Stimulated activated CD8-positive, alpha-beta memory T cell treated with anti-CD3 and anti-CD28 coated beads, Interleukin-12 subunit alpha, Interleukin-12 subunit beta, amount 100 ng/mL, for 24 hours (primary cell): Measurements from ENCODE around the gene BCAR1.

Experiments
- DNase-seq: peaks from one replicate; pipeline ENCODE4 v3.0.0-alpha.2; 2020; ENCODE audit errors: extremely low read depth

BCAR1 gene

DNA sequence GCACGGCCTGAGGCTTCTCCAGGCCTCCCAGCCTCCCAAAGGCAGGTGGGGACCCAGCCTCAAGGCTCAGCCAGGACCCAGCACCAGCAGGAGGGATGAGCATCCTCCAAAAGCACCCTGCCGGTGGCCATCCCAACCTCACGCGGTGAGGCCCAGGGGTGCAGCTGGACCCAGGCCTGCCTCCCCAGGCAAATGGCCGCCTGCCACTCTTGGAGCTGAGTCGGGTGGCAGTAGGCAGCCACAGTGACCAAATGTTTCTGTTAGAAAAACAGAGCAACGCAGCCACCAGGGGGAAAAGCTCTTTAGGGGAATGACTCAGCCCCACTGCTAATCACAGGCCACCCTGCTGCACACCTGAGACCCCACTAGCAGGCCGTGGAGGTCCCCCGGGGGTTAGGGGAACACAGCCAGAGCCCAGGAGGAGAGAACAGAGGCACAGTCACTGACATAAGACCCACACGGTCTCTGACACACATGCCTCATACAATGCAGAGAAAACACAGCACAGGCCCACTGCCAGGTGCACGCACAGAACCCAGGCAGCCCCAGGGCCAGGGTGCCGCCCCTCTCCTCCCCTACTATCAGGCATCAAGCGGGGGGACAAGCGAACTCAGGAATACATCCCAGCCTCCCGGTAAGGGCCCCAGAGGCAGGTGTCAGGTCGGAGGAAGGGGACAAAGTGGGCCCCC, 12.4 kb downstream of the BCAR1 start:
- DNase-seq, result no peak

DNA sequence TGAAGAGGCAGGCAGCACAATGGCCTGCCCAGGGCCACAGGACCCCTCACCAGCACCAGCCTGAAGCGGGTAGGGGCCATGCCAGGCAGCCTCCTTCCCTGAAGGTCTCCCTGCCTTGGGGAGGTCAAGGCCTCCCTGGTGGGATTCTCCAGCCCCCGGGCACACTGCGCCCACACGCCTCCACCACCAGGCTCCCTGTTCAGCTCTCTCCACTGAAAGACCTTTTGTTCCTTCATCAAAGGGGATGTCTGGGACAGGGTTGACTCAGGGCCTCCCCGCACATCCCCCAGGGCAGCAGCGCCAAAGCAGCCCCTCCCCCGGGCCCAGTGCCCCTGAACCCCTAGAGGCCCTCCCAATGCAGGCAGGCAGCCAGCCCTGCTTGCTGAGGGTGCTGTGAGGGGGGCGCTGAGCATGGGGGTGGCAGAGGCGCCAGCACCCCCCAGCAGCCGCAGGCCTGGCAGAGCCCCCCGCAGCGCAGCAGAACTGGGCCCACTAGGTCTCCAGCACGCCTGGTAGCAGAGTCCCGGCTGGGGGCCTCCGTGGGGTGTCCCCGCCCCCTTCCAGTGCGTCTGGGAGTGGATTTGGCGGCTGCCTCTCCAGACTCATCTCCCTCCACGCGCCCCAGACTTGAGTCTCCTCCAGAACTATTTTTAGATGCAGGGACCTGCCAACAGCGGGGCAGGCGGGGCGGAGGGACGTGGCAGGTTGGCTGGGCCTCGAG, 13.1 kb downstream of the BCAR1 start:
- DNase-seq, result no peak

DNA sequence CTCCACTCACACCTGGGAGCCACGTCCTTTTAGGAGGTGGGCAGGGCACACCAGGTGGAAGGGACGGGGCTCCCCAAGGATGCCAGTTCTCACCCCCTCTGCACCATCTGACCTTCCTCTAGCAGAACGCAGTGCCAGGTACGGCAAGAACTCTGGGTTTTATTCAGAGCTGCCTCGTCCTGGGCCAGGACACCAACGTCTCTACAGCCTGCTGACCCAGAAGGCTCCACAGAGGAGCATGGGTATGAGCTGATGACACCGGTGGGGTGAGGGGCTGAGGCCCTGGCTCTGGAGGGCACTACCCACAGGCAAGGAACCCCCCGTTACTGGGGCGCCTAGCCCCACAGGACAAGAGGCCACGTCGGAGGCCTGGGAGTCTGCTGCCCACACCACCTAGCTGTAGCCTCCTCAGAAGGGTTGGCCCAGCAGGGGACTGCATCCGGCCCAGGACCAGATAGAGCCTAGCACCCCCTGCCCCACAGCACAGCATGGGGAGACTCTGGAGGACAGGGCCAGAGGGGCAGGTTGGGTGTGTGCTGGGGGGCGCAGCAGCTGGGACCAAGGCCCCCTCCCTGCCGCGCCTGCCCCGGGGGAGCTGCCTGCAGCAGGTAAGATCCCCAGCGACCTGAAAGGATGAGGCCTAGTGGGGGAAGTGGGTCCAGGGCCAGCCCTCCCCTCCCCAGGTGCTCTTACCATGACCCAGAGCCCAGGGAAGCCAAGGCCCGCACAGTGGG, 13.9 kb downstream of the BCAR1 start:
- DNase-seq, result no peak

DNA sequence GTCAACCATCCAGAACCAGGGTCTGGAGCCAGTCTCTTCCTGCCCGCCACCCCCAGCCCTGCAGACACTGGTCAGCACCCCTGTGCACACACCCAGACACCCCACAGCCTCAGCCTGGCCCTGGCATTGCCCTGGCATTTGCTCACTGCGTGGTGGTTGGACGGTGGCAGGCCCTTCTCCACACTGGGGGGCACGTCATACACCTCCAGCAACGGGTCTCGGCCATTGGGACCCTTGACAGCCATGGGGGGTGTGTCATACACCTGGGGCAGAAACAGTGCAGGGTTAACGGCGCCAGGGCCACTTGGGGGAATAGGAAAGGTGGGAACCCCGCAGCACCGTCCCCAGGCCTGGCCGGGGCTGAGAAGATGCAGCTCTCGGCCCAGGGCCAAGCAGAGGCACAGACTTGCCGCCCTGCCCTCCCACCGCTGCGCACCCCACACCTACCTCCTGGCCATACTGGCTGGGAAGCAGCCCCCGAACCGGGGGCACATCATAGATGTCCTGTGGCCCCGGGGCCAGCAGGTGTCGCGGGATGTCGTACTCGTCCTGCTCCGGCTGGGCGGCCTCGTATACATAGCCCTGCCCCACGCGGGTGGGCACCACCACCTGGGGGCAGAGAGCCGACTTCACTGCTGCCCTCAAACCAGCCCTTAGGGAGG, 14.6 kb downstream of the BCAR1 start:
- no peak for DNase-seq

DNA sequence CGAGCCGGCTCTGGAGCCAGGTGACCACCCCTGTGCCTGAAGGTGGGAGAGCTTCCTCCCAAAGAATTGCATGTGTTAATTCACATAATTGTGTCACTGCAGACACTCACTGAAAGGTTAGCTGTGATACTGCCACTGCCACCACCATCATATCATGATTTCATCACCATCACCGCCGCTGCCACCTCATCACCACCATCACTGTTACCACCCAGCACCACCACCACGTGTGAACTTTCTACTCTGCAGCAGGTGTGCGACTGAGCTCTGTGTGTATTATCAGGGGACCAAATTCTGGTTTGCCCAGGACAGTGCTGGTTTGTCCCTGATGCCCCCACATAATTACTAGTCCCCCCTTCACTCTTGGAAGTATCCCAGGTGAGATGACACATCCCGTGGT, 15.2 kb downstream of the BCAR1 start:
- no peak for DNase-seq

DNA sequence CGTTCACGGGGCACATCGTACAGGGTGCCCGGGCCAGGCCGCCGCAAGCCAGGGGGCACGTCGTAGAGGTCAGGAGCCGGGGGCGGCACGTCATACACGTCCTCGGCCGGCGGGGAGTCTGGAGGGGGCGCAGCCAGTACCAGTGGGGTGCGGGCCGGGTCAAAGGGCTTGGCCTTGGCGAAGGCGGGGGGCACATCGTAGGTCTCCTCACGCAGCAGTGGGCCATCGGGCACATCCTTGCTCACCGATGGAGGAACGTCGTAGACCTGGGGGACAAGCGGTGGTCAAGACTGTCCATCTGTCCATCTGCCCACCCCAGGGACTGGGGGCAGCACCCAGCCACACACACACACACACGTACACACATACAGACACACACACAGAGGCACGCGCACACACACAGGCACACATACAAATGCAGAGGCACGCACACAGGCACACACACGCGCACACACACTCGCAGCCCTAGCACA, 15.7 kb downstream of the BCAR1 start:
- DNase-seq, result no peak

DNA sequence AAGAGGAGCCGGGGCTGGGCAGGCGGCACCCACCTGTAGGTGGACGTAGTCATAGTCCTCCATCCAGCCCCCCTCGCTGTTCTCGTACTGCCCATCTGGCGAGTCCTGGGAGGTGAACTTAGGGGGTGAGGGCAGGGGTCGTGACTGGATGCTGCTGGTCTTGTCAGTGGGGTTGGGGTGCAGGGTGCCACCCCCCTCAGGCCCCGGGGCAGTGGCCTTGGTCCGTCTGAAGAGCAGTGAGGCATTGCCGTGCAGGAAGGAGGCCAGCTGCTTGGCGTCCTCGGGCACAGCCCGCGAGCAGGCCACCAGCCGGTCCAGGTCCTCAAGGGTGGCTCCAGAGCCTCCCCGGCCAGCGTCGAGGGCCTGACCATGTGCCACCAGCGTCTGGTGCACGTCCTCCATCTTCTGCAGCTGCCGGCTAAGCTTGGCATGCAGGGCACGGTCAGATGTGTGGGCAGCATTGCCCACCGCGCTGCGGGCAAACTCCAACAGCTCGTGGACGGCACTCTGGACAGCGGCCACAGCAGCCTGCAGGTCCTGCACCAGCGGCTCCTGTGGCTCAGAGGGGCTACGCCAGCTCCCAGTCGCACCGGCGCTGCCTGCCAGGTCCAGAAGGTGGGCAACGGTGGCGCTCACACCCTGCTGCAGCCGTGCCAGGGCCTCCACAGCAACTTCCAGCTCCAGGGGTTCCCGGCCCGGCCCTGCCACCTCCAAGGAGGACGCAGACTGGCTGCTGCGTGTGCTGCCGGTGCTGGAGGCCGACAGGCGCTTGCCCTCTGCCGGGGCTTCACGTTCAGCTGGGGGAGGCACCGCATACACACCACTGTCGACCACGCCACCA, 16.3 kb downstream of the BCAR1 start:
- no peak for DNase-seq

DNA sequence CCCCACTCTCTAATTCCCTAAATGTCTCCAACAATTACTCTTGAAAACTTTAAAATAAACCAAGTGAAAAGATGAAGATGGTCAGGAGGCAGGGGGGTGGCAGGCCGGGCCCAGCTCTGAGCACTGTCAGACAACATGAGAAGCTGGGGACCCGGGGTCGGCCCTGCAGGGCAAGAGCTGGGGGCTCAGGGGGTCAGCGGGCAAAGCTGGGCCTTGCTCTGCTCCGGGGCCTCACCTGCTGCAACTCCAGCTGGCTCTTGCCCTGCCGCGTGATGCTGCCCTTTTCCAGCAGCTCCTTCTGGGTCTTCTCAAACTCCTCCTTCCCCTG, 17.8 kb downstream of the BCAR1 start:
- DNase-seq, result no peak

DNA sequence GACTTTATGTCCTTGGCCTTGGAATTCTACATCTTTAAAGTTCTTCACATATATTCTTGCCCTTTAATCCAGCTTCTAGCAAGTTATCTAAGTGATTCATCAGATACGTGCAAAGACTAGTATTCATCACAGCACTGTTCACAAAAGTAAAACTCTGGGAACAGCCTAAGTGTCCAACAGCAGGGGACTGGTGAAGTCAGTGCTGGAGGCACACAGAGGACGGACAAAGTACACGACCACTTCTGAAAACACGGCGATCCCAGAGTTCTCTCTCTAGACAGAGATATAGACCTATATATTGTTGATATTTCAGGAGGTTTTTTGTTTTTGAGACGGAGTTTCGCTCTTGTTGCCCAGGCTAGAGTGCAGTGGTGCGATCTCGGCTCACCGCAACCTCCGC, 19.9 kb downstream of the BCAR1 start:
- no peak for DNase-seq

DNA sequence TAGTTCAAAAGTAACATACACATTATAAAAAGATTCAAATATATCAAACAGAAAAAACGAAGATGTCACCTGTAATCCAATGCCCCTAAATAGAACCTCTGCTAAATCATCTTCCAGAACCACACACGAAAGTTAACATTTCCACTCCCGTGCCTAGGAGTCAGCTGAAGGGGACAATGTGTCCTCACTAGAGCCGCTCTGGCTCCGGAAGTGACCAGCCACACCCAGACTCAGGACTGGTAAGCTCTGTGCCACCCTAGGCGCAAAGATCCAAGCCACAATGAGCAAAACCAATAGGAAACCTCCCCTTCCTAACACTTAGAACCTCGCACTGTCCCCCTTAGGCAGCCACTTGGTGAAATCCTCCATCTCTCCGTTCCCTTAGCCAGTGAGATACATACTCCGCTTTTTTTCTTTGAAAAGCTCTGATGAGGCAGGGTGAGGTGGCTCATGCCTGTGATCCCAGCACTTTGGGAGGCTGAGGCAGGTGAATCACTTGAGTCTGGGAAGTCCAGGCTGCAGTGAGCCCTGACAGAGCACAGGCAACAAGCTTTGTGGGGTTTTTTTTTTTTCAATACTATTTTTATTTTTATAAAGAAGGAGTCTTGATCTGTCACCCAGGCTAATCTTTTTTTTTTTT, 20.8 kb downstream of the BCAR1 start:
- no peak for DNase-seq

DNA sequence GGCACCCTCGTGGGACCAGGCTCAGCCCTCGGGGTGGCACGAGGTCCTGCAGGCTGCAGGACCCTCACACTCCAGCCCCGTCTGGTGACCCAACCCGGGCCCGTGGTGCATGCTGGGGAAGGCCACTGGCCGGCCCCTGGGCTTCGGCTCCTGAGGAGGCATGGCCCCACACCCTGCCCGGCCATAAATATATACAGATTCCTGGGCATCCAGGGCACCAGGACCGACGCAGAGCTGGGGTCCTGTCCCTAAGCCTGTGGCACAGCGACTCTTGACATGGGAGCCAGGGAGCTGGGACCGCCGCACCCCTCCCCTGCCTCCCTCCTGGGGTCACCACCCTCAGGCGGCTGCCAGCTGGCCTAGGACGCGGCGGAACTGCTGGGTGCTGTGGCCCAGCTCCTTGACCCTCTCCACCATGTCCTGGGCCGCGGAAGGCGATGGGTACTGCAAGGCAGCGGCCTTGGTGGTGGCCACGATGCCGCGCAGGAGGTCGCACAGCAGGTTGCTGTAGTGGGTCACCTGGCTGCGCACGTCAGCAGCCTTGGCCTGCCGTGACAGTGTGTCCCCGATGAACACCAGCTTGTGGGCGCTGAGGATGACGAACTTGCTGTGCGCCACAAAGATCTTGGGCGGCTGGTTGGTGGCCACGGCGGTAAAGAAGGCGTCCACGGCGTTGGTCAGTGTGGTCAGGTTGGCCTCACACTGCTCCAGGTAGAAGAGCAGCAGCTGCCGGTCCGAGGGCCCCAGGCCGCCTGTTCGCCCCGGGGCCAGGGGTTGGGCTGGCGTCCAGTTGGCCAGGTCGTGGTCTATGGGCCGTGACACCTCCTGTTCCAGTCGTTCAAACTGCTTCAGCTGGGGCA, 22.0 kb downstream of the BCAR1 start:
- no peak for DNase-seq

DNA sequence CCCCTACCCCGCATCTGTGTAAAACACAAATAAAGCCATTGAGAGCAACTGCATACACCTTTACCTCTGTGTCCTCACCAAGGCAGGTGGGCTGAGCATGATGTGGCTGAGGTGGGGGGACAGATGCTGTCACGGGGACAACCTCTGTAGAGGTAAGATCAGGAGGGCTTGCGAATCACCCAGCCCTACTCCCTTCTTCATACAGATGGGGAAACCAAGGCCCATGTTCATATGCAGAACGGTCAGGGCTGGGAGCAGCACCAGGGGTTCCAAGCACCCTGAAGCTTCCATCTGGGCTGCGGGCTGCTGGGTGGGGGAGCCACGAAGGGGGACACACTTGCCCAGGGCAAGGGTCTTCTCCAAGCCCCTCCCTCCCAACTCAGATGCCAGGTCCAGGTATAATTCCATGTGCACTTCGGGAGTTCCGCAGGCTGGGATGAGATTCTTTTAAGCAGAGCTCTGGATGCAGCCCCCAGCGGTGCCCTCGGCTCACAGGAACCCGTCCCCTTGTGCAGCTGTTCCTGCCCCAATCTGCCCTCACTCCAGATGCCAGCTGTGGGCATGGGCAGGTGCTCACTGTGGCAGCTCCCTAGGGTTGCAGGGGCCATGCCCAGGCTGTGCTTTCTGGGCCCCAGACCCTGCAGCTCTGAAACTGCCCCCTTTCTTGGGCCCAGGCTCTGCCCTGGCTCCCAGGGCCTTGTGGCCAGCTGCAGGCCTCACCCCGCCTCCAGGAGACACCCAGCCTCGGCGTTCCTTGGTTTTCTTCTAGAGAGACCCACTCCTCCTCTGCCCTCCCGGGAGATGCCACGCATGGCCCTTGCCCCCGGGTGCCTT, 23.1 kb downstream of the BCAR1 start:
- DNase-seq, result no peak

DNA sequence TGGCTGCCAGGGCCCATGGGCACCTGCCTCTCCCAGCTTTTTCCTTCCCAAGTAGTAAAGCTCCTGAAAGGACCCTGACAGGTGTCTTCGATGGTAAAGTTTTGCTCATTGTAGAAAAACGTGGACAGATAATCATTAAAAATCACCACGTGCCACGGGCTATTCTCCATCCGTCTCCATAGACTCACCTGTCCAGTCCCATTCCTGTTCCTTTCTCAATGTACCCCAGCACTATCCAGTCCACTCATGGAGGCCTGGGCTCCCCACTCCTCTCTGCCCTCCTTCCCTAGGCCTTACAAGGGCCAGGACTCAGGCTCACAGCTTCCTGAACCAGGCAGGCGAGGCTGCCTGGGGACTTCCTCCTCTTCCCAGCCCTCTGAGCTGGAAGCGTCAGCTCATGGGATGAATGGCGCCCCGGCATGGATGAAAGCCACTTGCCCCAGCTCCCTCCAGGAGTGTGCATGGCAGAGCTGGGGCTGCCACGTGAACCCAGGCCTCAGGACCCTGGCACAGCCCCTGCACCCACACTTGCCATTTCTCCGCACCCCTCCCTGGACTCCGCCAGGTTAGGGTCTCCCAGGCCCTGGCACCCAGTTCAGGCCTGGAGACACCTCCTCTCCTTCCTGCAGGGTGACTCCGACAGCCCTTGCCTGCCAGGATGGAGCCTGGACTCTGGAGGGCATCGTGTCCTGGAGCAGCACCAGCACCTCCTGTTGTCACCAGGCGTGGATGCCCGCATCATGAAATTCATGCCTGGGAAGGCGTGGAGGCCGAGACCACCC, 23.9 kb downstream of the BCAR1 start:
- DNase-seq, result no peak

DNA sequence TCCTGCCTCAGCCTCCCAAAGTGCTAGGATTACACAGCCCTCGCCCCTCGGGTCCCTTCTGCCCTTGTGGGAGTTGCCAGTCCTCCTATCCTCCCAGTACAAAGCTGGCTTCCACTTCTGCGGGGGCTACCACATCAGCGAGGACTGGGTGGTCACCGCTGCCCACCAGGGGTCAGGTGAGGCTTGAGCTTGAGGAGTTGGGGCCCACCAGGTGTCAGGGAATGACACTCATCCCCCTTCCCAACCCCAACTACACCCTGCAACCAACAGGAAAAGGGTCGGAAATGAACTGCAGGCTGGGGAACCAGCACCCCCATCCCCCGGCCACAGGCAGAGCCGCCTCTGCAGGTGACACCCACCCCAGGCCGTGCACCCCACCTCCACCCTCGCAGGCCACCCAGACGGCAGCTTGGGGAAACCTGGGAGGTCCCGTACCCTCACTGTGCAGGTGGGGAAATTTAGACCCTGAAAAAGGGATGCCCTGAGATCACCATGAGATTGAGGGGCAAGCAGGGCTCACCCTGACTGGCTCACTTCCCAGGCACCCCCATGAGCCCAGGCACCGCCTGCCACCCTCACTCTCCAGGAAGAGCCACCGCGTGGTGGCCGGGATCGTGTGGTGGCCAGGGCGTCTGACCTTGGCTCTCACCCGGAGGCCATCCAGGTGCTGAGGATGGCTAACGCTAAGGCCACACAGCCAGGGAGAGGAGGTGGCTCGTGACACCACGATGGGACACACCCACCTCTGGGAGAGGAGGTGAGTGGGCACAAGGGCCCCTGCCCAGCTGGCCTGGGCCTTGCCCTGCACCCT, 24.7 kb downstream of the BCAR1 start:
- no peak for DNase-seq

DNA sequence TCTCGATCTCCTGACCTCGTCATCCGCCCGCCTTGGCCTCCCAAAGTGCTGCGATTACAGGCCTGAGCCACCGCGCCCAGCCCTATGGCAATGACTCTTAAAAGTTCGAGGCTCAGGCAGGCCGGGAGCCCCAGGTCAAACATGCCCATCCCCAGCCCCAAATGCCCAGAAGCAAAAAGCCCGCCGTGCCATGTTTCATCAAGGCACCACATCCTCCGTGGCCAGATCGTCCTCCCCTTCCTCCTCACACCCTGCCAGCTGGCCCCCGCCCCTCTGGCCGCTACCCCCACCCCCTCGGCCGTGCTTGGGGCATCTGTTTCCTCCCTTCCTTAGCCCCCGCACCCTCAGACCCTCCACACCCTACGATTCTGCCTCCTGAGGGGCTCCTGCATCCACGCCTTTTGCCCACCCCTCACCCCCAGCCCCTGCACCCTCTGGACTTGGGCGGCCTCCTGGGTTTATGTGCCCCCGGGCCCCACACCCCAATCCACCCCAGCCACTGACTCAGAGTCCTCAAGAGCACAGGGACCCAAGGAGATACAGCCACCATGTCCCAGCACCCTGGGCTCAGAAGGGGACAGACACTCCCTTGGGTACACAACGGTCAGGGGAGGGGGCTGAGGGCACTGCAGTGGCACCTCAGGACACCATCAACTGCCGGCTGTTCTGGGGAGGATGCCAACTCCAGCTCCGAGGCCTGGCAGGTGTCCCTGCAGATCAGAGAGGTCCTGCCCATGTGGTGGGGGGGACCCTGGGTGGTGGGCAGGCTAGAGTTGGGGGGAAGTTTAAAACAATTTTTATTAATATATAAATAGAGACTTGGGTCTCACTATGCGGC, 25.5 kb downstream of the BCAR1 start:
- no peak for DNase-seq

DNA sequence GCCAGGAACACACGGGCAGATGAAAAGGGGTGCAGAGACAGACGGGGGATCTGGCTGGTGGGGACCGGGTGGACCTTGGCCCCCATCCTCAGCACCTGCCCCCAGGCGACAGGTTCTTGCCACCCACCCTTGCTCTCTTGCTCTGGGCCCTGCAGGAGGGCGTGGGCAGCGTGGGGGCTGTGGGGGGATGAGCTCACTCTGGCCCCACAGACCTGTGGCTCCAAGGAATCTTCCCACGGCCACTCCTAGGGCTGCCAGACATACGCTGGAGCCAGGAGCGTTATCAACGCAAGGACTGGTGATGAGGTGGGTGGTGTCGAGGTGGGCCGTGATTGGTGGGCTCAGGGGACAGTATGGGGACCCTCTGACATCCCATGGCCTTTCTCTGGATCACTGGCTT, 26.3 kb downstream of the BCAR1 start:
- no peak for DNase-seq
